Sigmoid colon (tissue), 7 donors: ENCODE results near the gene SPATA4. TPM values are rescaled to one million over a fixed set of nuclear protein-coding genes. Genes with fewer than 3 reads are reported as not detected.

Experiments
- DNase-seq: peaks from one replicate; pipeline ENCODE4 v3.0.0-alpha.2; 2019
- H3K27ac ChIP-seq, 4 donors: fragments of 200-600 bp; sonication (generic); one replicate each; pipeline ENCODE4 v1.5.1; 2016 to 2019; ENCODE audit warnings: mild to moderate bottlenecking in 1 of 4
- H3K27me3 ChIP-seq, 3 donors: fragments of 200-600 bp; sonication (generic); one replicate each; pipeline ENCODE4 v1.5.1; 2019; ENCODE audit warnings: mild to moderate bottlenecking in 1 of 3
- H3K36me3 ChIP-seq, 4 donors: fragments of 200-600 bp; sonication (generic); one replicate each; pipeline ENCODE4 v1.5.1; 2016 to 2019
- H3K4me1 ChIP-seq, 4 donors: fragments of 200-600 bp; sonication (generic); one replicate each; pipeline ENCODE4 v1.5.1; 2017 to 2019
- H3K4me3 ChIP-seq, 4 donors: fragments of 200-600 bp; sonication (generic); one replicate each; pipeline ENCODE4 v1.5.1; 2017 to 2019; ENCODE audit warnings: mild to moderate bottlenecking in 2 of 4, moderate library complexity in 1 of 4
- H3K9me3 ChIP-seq, 4 donors: fragments of 200-600 bp in 3 of 4; sonication (generic) in 3 of 4; one replicate each; pipeline versions ENCODE4 v1.5.1 to v1.6.1; 2013 to 2019
- CTCF ChIP-seq, 4 experiments: fragments of 450-650 bp in 3 of 4; fragments of 200-600 bp in 1 of 4; IDR thresholded peaks; one replicate each; pipeline ENCODE4 v1.5.1; 2016 to 2019; ENCODE audit warnings: antibody characterized with exemption in 4 of 4, mild to moderate bottlenecking in 3 of 4, moderate library complexity in 2 of 4
- EP300 ChIP-seq, 4 donors: sonication (generic); formaldehyde crosslinking; IDR thresholded peaks; one replicate each; pipeline ENCODE4 v1.6.1; 2017; ENCODE audit warnings: antibody characterized with exemption in 4 of 4
- POLR2A ChIP-seq, 2 donors: fragments of 450-650 bp; IDR thresholded peaks; one replicate each; pipeline ENCODE4 v1.6.1; 2016; ENCODE audit warnings: antibody characterized with exemption in 2 of 2, mild to moderate bottlenecking in 2 of 2, moderate library complexity in 2 of 2
- POLR2AphosphoS5 ChIP-seq, 4 donors: sonication (generic); formaldehyde crosslinking; IDR thresholded peaks; one replicate each; pipeline ENCODE4 v1.6.1; 2017; ENCODE audit warnings: antibody characterized with exemption in 4 of 4
- WGBS, 2 donors: extraction: QIAGEN DNeasy Blood & Tissue Kit; methylation state at CpG; one replicate each; pipeline ENCODE4 v1.1.7; 2013; 5-methylcytosine and 5-hydroxymethylcytosine counted together
- intact Hi-C: fragments of 100-400 bp; cut with DNase I; formaldehyde crosslinking; loops from one replicate; pipeline ENCODE4 v1.15.1; 2023
- polyA plus RNA-seq, 3 donors: library from polyadenylated mRNA; stranded (reverse); fragments of 200-250 nt; gene quantifications; one replicate each; pipeline ENCODE4 v1.2.3, GENCODE V29; 2013
- total RNA-seq, 4 donors: library from RNA; depleted of rRNA; stranded (reverse); fragments of >200 nt; gene quantifications; one replicate each; pipeline ENCODE4 v1.1.0, GENCODE V29; 2016
- donor health status: healthy with polysubstance abuse.
- donor health status: Bipolar disorder and iron deficiency.
- donor health status: healthy.

SPATA4 gene
- total and polyA plus RNA-seq, 7 donors, result 0.36 to 2.8 (median 0.54) TPM; not detected in 4

GRCh38 chr4:176210579-176211296 is 15.4 kb upstream of the SPATA4 start:
- H3K27me3 ChIP-seq, result no peaks in the 10 kb centered on the region
- H3K36me3 ChIP-seq, result no peaks in the 10 kb centered on the region
- WGBS, 2 donors, result 77 to 84% methylated on average over 7 of the region's 7 CpGs
- TF ChIP-seq POLR2A (IDR thresholded peaks at IDR 0.05) (no peak), CTCF (IDR thresholded peaks at IDR 0.05) (no peak), POLR2AphosphoS5 (IDR thresholded peaks at IDR 0.05) (no peak), EP300 (IDR thresholded peaks at IDR 0.05) (no peak)
- H3K4me1 ChIP-seq, result peaks cover 0 to 14% (median 2%) of the 10 kb centered on the region in 4 donors
- intact Hi-C loops, result no loop called here
- no peaks in the 10 kb centered on the region for H3K9me3 ChIP-seq
- DNase-seq, result no peak
- no peak overlapping the region for H3K4me3 ChIP-seq
- no peak overlapping the region for H3K27ac ChIP-seq

GRCh38 chr4:176210101-176210500 is 14.7 kb upstream of the SPATA4 start:
- no peak for TF ChIP-seq POLR2A (IDR thresholded peaks at IDR 0.05)
- TF ChIP-seq POLR2AphosphoS5 (IDR thresholded peaks at IDR 0.05), result no peak
- no peak for TF ChIP-seq CTCF (IDR thresholded peaks at IDR 0.05)
- no peak for TF ChIP-seq EP300 (IDR thresholded peaks at IDR 0.05)
- no peak overlapping the region for H3K27ac ChIP-seq
- DNase-seq, result no peak
- peaks cover 0 to 14% (median 2%) of the 10 kb centered on the region in 4 donors for H3K4me1 ChIP-seq
- no peaks in the 10 kb centered on the region for H3K9me3 ChIP-seq
- 88 to 94% methylated on average over 3 of the region's 3 CpGs for WGBS, 2 donors
- no peaks in the 10 kb centered on the region for H3K36me3 ChIP-seq
- H3K4me3 ChIP-seq, result no peak overlapping the region
- intact Hi-C loops, result no loop called here
- no peaks in the 10 kb centered on the region for H3K27me3 ChIP-seq

- no peaks in the 10 kb centered on the region for H3K9me3 ChIP-seq
- H3K27ac ChIP-seq, result no peak overlapping the region
- peaks cover 0 to 12% (median 2%) of the 10 kb centered on the region in 4 donors for H3K4me1 ChIP-seq
- no peaks in the 10 kb centered on the region for H3K27me3 ChIP-seq
- no peak for DNase-seq
- 93 to 94% methylated on average over 4 of the region's 4 CpGs for WGBS, 2 donors
- H3K36me3 ChIP-seq, result no peaks in the 10 kb centered on the region
- intact Hi-C loops, result no loop called here
- TF ChIP-seq POLR2A (IDR thresholded peaks at IDR 0.05) (no peak), POLR2AphosphoS5 (IDR thresholded peaks at IDR 0.05) (no peak), EP300 (IDR thresholded peaks at IDR 0.05) (no peak), CTCF (IDR thresholded peaks at IDR 0.05) (no peak)
- H3K4me3 ChIP-seq, result no peak overlapping the region
These were observed 14.2 kb upstream of the SPATA4 start for GRCh38 chr4:176209535-176209934.

GRCh38 chr4:176207839-176208238 is 12.5 kb upstream of the SPATA4 start:
- Histone ChIP-seq H3K36me3 (no peaks in the 10 kb centered on the region), H3K27me3 (no peaks in the 10 kb centered on the region), H3K9me3 (no peaks in the 10 kb centered on the region), H3K4me1 (peaks cover 0 to 4% (median 0%) of the 10 kb centered on the region in 4 donors), H3K4me3 (no peak overlapping the region), H3K27ac (no peak overlapping the region)
- DNase-seq, result no peak
- TF ChIP-seq POLR2AphosphoS5 (IDR thresholded peaks at IDR 0.05) (no peak), CTCF (IDR thresholded peaks at IDR 0.05) (no peak), POLR2A (IDR thresholded peaks at IDR 0.05) (no peak)
- intact Hi-C loops, result no loop called here
- WGBS, 2 donors, result 15 to 71% methylated on average over 5 of the region's 5 CpGs

- no peaks in the 10 kb centered on the region for H3K9me3 ChIP-seq
- peaks cover 0 to 4% (median 0%) of the 10 kb centered on the region in 4 donors for H3K4me1 ChIP-seq
- no peaks in the 10 kb centered on the region for H3K36me3 ChIP-seq
- TF ChIP-seq EP300 (IDR thresholded peaks at IDR 0.05) (no peak), POLR2A (IDR thresholded peaks at IDR 0.05) (no peak), POLR2AphosphoS5 (IDR thresholded peaks at IDR 0.05) (no peak), CTCF (IDR thresholded peaks at IDR 0.05) (no peak)
- intact Hi-C loops, result no loop called here
- H3K4me3 ChIP-seq, result no peak overlapping the region
- WGBS, 2 donors, result 61 to 70% methylated on average over 4 of the region's 4 CpGs
- DNase-seq, result no peak
- no peak overlapping the region for H3K27ac ChIP-seq
- no peaks in the 10 kb centered on the region for H3K27me3 ChIP-seq
These were observed 9.9 kb upstream of the SPATA4 start for GRCh38 chr4:176205299-176205698.
